Effector memory CD4-positive, alpha-beta T cell (primary cell): Measurements from ENCODE around the gene CDH13.

Experiments
- DNase-seq, 3 donors: peaks; one replicate each; pipeline ENCODE4 v3.0.0-alpha.2; 2020
- H3K27ac ChIP-seq: 2 replicates; pipeline ENCODE4 v1.7.0; 2013; ENCODE audit warnings: mild to moderate bottlenecking, low read length, moderate library complexity; ENCODE audit not compliant: insufficient read depth, poor library complexity, severe bottlenecking
- H3K27me3 ChIP-seq: replicated peaks from 2 replicates; pipeline ENCODE4 v1.7.0; 2013; ENCODE audit warnings: mild to moderate bottlenecking, low read length; ENCODE audit not compliant: insufficient read depth, control insufficient read depth, poor library complexity, severe bottlenecking
- H3K36me3 ChIP-seq: 2 replicates; pipeline ENCODE4 v1.7.0; 2013; ENCODE audit warnings: mild to moderate bottlenecking, low read length, moderate library complexity; ENCODE audit not compliant: control insufficient read depth, insufficient read depth
- H3K4me1 ChIP-seq: 2 replicates; pipeline ENCODE4 v1.7.0; 2013; ENCODE audit warnings: low read length, mild to moderate bottlenecking; ENCODE audit not compliant: control insufficient read depth, insufficient read depth, poor library complexity, severe bottlenecking
- H3K4me3 ChIP-seq: 2 replicates; pipeline ENCODE4 v1.7.0; 2013; ENCODE audit warnings: low read length, low read depth, mild to moderate bottlenecking; ENCODE audit not compliant: insufficient read depth, poor library complexity, severe bottlenecking
- H3K9me3 ChIP-seq: 2 replicates; pipeline ENCODE4 v1.7.0; 2013; ENCODE audit warnings: mild to moderate bottlenecking, low read length, moderate library complexity; ENCODE audit not compliant: control insufficient read depth

Gene CDH13

GRCh38 chr16:83354015-83354414, 727.2 kb downstream of the CDH13 start:
- no peaks in the 10 kb centered on the region for H3K4me1 ChIP-seq
- no peaks in the 10 kb centered on the region for H3K27me3 ChIP-seq
- DNase-seq: no peak
- H3K27ac ChIP-seq: no peak overlapping the region
- no peaks in the 10 kb centered on the region for H3K9me3 ChIP-seq
- no peak overlapping the region for H3K4me3 ChIP-seq
- no peaks in the 10 kb centered on the region for H3K36me3 ChIP-seq

- no peak for DNase-seq
- H3K4me1 ChIP-seq: no peaks in the 10 kb centered on the region
- no peaks in the 10 kb centered on the region for H3K9me3 ChIP-seq
- no peak overlapping the region for H3K4me3 ChIP-seq
- no peaks in the 10 kb centered on the region for H3K27me3 ChIP-seq
- no peak overlapping the region for H3K27ac ChIP-seq
- H3K36me3 ChIP-seq: no peaks in the 10 kb centered on the region
Observed at GRCh38 chr16:83355570-83356218, 728.9 kb downstream of the CDH13 start.

DNA sequence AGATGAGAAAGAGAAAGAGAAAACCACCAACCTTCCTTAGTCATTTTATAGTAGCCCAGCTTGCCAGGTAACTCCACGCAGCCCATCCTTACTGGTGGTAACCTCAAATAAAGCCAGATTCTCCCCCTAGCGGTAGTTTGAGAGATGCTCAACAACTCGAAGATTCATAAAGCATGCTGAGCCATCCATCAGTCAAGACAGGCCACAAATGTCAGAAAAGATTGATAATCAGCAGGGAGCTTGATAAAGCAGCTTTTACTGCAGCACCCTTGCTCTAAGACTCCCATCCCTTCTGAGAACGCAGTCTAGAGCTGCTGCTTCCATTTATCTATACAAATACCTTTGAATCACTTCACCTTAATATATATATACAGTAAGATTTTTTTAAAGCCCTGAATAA, 729.5 kb downstream of the CDH13 start:
- no peaks in the 10 kb centered on the region for H3K4me1 ChIP-seq
- no peak overlapping the region for H3K4me3 ChIP-seq
- no peaks in the 10 kb centered on the region for H3K36me3 ChIP-seq
- DNase-seq: no peak
- no peak overlapping the region for H3K27ac ChIP-seq
- no peaks in the 10 kb centered on the region for H3K9me3 ChIP-seq
- no peaks in the 10 kb centered on the region for H3K27me3 ChIP-seq

DNA sequence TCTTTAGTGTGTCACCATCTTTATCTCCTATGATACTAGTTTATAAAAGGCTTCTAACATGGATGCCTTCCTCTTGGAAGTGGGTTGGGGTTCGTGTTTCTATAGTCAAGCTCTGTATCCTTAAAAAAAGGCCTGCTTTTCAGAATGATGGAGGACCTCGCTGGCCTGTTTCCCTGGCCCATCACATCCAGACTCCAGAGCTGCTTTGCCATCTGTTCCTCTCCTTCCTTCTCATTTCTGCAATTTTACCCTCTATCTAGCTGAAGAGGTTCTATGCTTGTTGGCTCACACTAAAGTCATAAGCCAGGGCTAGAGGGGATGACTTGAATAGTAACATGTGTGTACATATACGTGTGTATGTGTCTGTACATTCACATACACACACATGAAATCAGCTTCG, 730.2 kb downstream of the CDH13 start:
- H3K36me3 ChIP-seq: no peaks in the 10 kb centered on the region
- H3K27ac ChIP-seq: no peak overlapping the region
- no peaks in the 10 kb centered on the region for H3K27me3 ChIP-seq
- H3K4me1 ChIP-seq: no peaks in the 10 kb centered on the region
- DNase-seq: no peak
- no peak overlapping the region for H3K4me3 ChIP-seq
- H3K9me3 ChIP-seq: no peaks in the 10 kb centered on the region

GRCh38 chr16:83363521-83363920, 736.8 kb downstream of the CDH13 start:
- DNase-seq: no peak
- H3K36me3 ChIP-seq: no peaks in the 10 kb centered on the region

GRCh38 chr16:83365166-83365565, 738.4 kb downstream of the CDH13 start:
- no peak for DNase-seq
- H3K27me3 ChIP-seq: no peaks in the 10 kb centered on the region

More at GRCh38 chr16:83363521-83363920, 736.8 kb downstream of the CDH13 start:
- Histone ChIP-seq H3K9me3 (no peaks in the 10 kb centered on the region), H3K4me1 (no peaks in the 10 kb centered on the region), H3K4me3 (no peak overlapping the region), H3K27me3 (no peaks in the 10 kb centered on the region), H3K27ac (no peak overlapping the region)

DNA sequence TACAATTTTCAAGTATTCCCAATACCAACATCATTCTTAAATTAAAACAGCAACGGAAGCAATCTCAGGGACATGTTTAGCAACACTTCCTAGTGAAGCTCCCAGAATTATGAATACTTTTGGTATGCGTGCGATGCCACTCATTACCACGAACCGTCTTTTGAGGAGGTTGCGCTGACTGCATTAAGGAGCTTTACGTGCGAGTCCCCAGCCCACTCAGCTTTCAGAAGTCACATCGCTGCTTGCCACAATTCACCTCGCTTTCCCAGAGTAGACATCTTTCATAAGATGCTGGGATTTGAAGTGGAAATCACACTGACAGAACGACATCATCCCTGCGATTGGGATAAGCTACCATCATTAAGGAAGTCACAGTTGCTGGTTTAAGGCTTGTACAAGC, 739.5 kb downstream of the CDH13 start:
- no peak for DNase-seq
- Histone ChIP-seq H3K36me3 (no peaks in the 10 kb centered on the region), H3K4me1 (no peaks in the 10 kb centered on the region), H3K27me3 (no peaks in the 10 kb centered on the region), H3K4me3 (no peak overlapping the region), H3K27ac (no peak overlapping the region), H3K9me3 (no peaks in the 10 kb centered on the region)

More at GRCh38 chr16:83365166-83365565, 738.4 kb downstream of the CDH13 start:
- H3K4me1 ChIP-seq: no peaks in the 10 kb centered on the region
- H3K4me3 ChIP-seq: no peak overlapping the region
- no peaks in the 10 kb centered on the region for H3K9me3 ChIP-seq
- no peak overlapping the region for H3K27ac ChIP-seq
- no peaks in the 10 kb centered on the region for H3K36me3 ChIP-seq

DNA sequence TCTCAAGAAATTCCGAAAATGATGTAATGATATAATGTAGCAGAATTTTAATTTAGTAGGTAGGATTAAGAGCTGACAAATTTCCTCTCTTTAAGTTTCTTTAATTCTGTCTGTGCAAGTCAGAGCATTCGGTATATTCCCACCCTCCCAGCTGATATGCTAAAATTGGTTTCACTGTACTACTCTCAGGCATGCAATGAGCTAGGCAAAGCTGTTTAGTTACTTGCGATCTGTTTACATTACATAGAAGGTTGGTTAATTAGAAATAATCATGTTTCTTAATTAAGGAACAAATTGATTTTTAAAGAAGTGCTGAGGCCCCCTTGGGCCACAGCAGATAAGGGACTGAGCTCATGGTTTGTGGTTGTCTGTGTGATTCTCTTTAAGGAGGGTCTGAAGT, 748.2 kb downstream of the CDH13 start:
- no peak overlapping the region for H3K27ac ChIP-seq
- no peaks in the 10 kb centered on the region for H3K36me3 ChIP-seq
- H3K27me3 ChIP-seq: no peaks in the 10 kb centered on the region
- no peaks in the 10 kb centered on the region for H3K4me1 ChIP-seq
- no peak for DNase-seq
- no peak overlapping the region for H3K4me3 ChIP-seq
- no peaks in the 10 kb centered on the region for H3K9me3 ChIP-seq

GRCh38 chr16:83389751-83390150, 763.0 kb downstream of the CDH13 start:
- no peak for DNase-seq
- Histone ChIP-seq H3K36me3 (no peaks in the 10 kb centered on the region), H3K27me3 (no peaks in the 10 kb centered on the region), H3K4me3 (no peak overlapping the region), H3K4me1 (no peaks in the 10 kb centered on the region), H3K9me3 (no peaks in the 10 kb centered on the region), H3K27ac (no peak overlapping the region)

DNA sequence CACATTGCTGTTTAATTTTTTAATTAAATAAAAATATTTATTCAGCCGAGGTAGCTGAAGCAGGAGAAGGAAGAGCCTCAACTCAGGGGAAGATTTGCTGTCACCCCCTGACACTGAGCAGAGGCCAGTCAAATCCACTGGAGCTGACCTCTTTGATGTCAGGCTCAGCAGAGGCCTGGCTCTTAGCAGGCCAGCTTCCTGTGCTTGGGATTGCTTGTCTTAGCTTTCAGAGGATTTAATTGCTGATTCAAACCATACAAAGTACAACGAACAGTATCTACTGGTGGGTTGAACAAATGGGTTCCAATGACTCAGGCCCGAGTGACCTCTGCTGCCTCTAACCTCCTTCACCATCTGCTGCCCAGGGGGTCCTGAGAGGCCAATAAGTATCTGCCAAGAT, 764.0 kb downstream of the CDH13 start:
- no peak overlapping the region for H3K27ac ChIP-seq
- H3K4me3 ChIP-seq: no peak overlapping the region
- DNase-seq: no peak
- no peaks in the 10 kb centered on the region for H3K9me3 ChIP-seq
- no peaks in the 10 kb centered on the region for H3K27me3 ChIP-seq
- H3K4me1 ChIP-seq: no peaks in the 10 kb centered on the region
- H3K36me3 ChIP-seq: no peaks in the 10 kb centered on the region
